ENCODE measurements around the gene ETS1. TPM values are rescaled to one million over a fixed set of nuclear protein-coding genes. Genes with fewer than 3 reads are reported as not detected.
A peak's percentile ranks its signal among the peaks of the same experiment; 100 is the strongest.

Gene ETS1
- total RNA-seq, 4 donors from 2014 or later: 46.3 to 70.6 (median 57.6) TPM

GRCh38 chr11:128463979-128464378 is 123.4 kb downstream of the ETS1 start:
- no peaks in the 10 kb centered on the region for H3K27me3 ChIP-seq
- peak overlapping the region in 3 of 4 donors; percentile 72 to 91 (median 74) for H3K27ac ChIP-seq
- no peak overlapping the region for H3K4me3 ChIP-seq
- no peaks in the 10 kb centered on the region for H3K9me3 ChIP-seq
- WGBS, 2 donors: 50 to 55% methylated on average over 3 of the region's 3 CpGs
- H3K4me1 ChIP-seq: peaks cover 0 to 64% (median 51%) of the 10 kb centered on the region in 4 donors
- DNase-seq (ENCODE audit: low spot score in 2 of 2): no peak
- H3K36me3 ChIP-seq: peaks cover 0 to 34% (median 7%) of the 10 kb centered on the region in 3 donors
- TF ChIP-seq EP300 (IDR thresholded peaks at IDR 0.05) (no peak), CTCF (IDR thresholded peaks at IDR 0.05) (no peak), POLR2A (IDR thresholded peaks at IDR 0.05) (no peak)

DNA sequence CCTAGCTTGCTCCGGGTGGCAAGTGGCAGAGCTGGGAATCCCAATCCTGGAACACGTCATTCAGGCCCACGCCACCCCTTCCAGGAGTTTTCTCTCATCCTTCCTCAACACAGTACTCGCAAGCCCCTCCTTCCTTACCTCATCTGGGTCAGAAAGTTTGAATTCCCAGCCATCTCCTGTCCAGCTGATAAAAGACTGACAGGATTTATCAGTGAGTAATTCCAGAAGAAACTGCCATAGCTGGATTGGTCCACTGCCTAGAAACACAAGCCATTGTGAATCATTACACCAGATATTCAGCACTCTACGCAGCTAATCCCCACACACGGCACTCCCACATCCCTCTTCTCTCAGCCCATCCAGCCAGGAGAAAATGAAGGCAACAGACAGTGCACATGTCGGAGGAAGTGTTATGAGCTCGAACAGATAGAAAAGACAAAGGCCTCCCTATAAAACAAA is 124.0 kb downstream of the ETS1 start:
- Histone ChIP-seq H3K9me3 (no peaks in the 10 kb centered on the region), H3K27me3 (no peaks in the 10 kb centered on the region), H3K27ac (peak overlapping the region; percentile 19 to 91 (median 73)), H3K36me3 (peaks cover 0 to 34% (median 7%) of the 10 kb centered on the region in 3 donors), H3K4me3 (no peak overlapping the region), H3K4me1 (peaks cover 0 to 63% (median 45%) of the 10 kb centered on the region in 4 donors)
- TF ChIP-seq CTCF (IDR thresholded peaks at IDR 0.05) (no peak), EP300 (IDR thresholded peaks at IDR 0.05) (no peak), POLR2A (IDR thresholded peaks at IDR 0.05) (no peak)
- DNase-seq (ENCODE audit: low spot score in 2 of 2): no peak
- WGBS, 2 donors: 56 to 60% methylated on average over 8 of the region's 8 CpGs

GRCh38 chr11:128462922-128463321 is 124.4 kb downstream of the ETS1 start:
- TF ChIP-seq POLR2A (IDR thresholded peaks at IDR 0.05) (no peak), CTCF (IDR thresholded peaks at IDR 0.05) (no peak), EP300 (IDR thresholded peaks at IDR 0.05) (no peak)
- no peaks in the 10 kb centered on the region for H3K9me3 ChIP-seq
- H3K4me3 ChIP-seq: no peak overlapping the region
- peak overlapping the region; percentile 19 to 91 (median 73) for H3K27ac ChIP-seq
- WGBS, 2 donors: 76 to 78% methylated on average over 4 of the region's 4 CpGs
- no peak for DNase-seq (ENCODE audit: low spot score in 2 of 2)
- H3K36me3 ChIP-seq: peaks cover 0 to 34% (median 7%) of the 10 kb centered on the region in 3 donors
- H3K4me1 ChIP-seq: peaks cover 0 to 63% (median 41%) of the 10 kb centered on the region in 4 donors
- H3K27me3 ChIP-seq: no peaks in the 10 kb centered on the region

GRCh38 chr11:128462189-128462588 is 125.2 kb downstream of the ETS1 start:
- Histone ChIP-seq H3K27ac (peak overlapping the region in 1 of 4 donors; percentile 72), H3K9me3 (no peaks in the 10 kb centered on the region), H3K4me3 (no peak overlapping the region), H3K4me1 (peaks cover 0 to 63% (median 39%) of the 10 kb centered on the region in 4 donors), H3K27me3 (no peaks in the 10 kb centered on the region), H3K36me3 (peaks cover 0 to 40% (median 7%) of the 10 kb centered on the region in 3 donors)
- TF ChIP-seq EP300 (IDR thresholded peaks at IDR 0.05) (no peak), CTCF (IDR thresholded peaks at IDR 0.05) (no peak), POLR2A (IDR thresholded peaks at IDR 0.05) (no peak)
- no peak for DNase-seq (ENCODE audit: low spot score in 2 of 2)
- WGBS, 2 donors: 93 to 98% methylated on average over 13 of the region's 13 CpGs

DNA sequence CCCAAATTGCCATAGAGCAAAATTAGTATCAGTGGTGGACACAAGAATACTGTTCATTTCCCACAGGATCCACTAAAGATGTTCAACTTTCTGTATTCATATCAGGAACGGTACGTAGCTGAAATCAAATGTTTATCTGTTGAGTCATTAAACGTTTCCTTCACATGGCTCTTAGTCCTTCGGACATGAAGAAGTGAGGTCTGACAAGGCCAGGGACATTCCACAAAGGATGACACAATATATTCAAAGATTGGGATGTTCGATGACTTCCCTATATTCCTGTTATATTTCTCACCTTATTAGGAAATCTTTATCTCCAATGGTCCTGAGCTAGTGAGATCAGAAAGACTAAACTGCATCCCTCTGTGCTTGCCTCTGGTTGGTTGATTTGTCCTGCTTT is 129.0 kb downstream of the ETS1 start:
- H3K4me1 ChIP-seq: peaks cover 0 to 49% (median 11%) of the 10 kb centered on the region in 4 donors
- TF ChIP-seq POLR2A (IDR thresholded peaks at IDR 0.05) (no peak), EP300 (IDR thresholded peaks at IDR 0.05) (peak in 1 of 2 donors; percentile 49)
- no peaks in the 10 kb centered on the region for H3K27me3 ChIP-seq
- 40 to 44% methylated on average over 5 of the region's 5 CpGs for WGBS, 2 donors
- H3K4me3 ChIP-seq: no peak overlapping the region
- no peak for DNase-seq (ENCODE audit: low spot score in 2 of 2)
- peaks cover 0 to 50% (median 7%) of the 10 kb centered on the region in 3 donors for H3K36me3 ChIP-seq
- H3K9me3 ChIP-seq: no peaks in the 10 kb centered on the region
- H3K27ac ChIP-seq: peak overlapping the region in 2 of 4 donors; percentile 45 to 65
